Renal pelvis (tissue), 4 donors: ENCODE results near the gene OR2T11. TPM values are rescaled to one million over a fixed set of nuclear protein-coding genes. Genes with fewer than 3 reads are reported as not detected.
A peak's percentile ranks its signal among the peaks of the same experiment; 100 is the strongest.
"Not testable (repeated sequence)": the region's sequence is repeated elsewhere in the genome, so short reads cannot be mapped to it uniquely, and the experiment has no call there.

Experiments
- DNase-seq: peaks from one replicate; pipeline ENCODE4 v3.0.0-alpha.2; 2013
- polyA plus RNA-seq, 3 donors: library from polyadenylated mRNA; unstranded; fragments of 120-200 nt; gene quantifications; one replicate each; pipeline ENCODE4 v1.2.1, GENCODE V29; 2013; ENCODE audit not compliant: insufficient read length in 3 of 3

Gene OR2T11
- polyA plus RNA-seq, 3 donors: 0.04 TPM; not detected in 2

DNA sequence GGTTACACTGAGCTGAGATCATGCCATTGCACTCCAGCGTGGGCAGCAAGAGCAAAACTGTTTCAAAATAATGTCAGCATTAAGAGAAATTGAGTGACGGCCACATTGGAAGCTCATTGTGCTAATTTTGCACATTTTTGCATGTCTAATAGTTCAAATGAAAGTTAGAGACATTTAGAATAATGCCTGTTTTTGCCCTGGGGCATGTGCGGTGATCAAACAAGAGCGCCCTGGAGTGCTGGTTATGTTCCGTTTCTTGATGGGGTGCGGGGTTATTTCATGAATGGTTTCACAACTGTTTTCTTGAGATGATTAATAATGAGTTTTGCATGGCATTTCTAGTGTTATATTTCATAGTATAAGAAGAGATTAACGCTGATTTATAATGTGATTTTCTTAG is 13.1 kb downstream of the OR2T11 start:
- DNase-seq: no peak

DNA sequence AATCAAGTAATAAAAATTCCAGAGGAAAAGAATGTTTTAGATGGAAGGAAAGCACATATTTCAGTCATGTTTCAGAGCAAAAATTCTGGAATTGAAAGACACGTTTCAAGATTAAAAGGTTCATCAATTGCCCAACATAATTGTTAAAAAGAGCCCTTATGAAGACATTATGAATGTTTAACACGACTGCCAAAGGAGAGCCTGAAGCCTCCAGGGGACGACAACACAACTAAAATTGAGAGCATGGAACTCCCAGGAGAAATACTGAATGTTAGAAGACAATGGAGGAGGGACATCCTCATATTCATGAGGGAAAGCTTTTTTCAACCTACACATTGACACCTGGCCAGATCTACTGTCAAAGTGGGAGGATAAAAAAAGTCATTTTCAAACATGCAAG is 16.0 kb downstream of the OR2T11 start:
- peak; percentile 4 for DNase-seq

DNA sequence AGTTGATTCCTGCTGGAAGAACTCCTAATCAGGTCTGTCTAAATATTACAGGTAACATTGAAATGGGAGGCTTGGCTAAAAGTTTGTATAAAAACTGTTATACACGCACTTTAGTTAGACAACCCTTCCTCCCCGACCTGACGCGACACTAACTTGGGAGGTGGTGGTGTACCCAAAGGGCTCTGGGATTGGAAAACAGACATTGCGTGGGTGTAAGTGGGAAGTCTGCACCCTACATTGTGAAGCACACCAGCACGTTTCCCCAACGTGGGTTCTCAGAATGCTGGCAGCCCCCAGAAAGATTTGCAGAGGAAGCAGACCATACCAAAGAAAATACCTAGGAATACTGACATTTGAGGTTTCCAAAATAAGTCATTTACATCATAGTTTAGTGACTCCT is 16.8 kb downstream of the OR2T11 start:
- DNase-seq: no peak

DNA sequence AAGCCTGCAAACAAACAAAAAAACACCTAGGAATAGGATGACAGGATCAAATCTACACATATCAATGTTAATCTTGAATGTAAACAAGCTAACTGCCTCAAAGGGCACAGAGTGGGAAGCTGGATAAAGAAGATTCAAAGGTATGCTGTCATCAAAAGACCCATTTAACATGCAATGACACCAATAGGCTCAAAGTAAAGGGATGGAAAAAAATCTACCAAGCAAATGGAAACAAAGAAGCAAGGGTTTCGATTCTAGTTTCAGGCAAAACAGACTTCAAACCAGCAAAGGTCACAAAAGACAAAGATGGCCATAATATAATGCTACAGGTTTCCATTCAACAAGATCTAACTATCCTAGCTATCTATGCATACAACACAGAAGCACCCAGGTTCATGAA is 21.1 kb downstream of the OR2T11 start:
- DNase-seq: no peak

DNA sequence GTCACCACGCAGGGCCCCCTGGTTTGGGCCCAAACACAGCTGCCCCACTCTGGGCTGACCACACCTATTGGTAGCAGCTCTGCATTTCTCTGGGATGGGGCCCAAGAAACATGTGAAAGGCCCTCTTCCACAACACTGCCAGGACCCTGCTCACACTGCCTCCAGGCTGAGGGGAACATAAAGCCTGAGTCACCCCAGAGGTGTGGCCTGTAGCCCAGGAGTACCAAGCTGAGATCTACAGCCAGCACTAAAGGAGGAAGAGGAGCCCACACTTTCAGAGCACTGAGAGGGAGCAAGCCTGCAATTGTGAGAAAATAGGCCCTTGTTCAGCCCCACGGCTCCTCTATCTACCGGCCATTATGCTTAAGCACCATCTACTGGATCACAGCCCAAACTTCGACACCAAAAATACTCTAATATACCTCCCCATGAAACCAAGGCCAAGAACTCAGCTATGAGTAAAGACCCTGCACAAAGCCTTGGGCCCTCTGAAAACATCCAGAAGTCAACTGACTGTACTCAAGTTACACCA is 22.9 kb downstream of the OR2T11 start:
- no peak for DNase-seq

DNA sequence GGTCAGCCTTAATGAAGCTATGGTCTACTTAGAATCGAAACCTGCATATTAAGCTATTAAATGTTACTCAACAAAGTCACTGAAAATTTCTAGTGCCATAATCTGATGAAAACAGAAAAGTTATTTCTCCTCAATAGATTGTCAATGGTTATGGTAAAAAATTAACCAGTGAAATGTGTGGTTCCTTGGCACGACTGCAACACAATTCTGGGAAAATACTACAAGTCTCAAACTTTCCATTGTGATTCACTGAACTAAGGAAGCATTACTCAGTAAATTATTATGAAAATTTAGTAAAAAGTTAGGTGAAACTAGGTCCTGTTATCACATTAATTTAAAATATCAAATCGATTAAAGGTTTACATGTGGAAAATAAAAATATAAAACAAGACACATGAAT is 24.6 kb downstream of the OR2T11 start:
- DNase-seq: no peak

DNA sequence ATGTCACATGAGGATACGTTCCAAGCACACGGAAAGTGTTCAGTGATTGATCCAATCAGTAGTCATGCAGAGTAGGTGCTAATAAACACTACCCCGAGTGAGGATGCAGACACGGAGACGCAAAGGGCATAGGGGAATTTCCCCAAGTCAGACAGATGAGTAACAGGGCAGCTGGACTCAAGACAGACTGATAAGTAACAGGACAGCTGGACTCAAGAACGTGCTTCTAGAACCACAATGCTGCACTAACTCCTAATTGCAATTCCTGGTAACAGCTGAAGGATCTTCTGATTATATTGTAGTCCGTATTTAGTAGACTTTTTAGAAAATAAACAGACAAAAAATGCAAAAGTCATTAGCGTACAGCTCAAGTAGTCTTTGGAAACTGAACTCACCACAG is 35.5 kb downstream of the OR2T11 start:
- no peak for DNase-seq

DNA sequence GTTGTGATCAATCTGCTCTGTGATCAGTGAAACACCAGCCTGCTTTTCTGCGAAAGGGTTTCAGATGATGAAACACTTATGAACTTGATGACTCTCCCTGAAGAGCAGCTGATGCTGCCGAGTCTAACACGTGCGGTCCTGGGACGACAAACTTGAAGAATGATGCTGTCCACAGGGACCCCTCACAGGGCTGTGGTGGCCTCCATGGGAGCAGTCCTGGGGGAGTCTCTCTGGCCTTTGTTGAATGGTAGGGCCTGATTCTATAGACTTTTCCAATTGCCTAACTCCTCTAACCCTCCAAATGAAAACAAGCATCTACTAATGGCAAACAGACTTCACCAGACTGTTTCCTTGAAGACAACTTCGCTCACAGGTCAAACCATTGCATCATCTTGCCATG is 37.3 kb downstream of the OR2T11 start, which contains the start of gene OR2T10:
OR2T10 (minus strand) TSS at position 112 of the 400 bp plus-strand sequence. CDS start 3,932 bp downstream, outside the sequence.
- DNase-seq: no peak

DNA sequence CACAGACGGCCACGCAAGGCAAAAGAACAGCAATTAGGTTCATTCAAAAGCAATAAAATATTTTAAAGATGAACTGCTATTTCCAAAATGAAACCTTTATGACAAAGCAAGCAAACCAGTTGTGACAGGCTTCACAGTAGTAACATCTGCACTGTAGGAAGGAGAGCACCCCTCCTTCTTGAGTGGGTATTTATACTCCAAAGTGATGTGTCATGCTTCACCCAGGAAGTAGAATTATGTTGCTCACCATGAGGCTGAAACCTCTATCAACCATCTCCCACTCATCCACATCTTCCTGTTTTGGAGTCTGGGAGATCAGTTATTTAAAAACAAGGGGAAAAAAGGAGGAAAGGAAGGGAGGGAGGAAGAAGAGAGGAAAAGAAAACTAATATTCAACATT is 38.3 kb downstream of the OR2T11 start:
- no peak for DNase-seq

DNA sequence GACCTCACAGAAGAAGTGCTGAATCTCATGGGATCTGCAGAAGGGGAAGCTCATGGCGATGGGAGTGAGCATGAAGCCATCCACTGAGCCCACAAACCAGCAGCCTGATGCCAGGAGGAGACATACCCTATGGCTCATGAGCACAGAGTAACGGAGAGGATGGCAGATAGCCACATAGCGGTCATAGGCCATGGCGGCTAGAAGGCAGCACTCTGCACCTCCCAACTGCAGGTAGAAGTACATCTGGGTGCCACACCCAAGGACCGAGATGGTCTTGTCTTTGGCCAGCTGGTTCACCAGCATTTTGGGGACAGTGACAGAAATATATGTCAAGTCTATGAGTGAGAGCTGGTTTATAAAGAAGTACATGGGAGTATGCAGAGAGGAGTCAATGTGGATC is 41.7 kb downstream of the OR2T11 start:
- no peak for DNase-seq

DNA sequence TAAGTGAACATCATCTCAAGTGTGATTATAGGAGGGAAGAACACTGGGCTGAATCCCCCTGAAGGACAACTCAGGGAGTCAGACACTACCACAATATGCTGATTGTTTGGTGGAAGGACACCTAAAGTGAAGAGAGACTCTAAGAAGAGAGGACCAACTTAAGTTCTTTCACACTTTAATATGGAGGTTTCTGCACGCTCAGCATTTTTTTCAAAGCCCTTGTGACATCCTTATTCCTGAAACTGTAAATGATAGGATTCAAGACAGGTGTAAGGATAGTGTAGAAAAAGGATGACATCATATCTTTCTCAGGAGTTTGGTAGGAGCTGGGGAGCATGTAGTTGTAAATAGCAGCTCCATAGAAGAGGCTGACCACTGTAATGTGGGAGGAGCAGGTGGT is 42.2 kb downstream of the OR2T11 start:
- no peak for DNase-seq

DNA sequence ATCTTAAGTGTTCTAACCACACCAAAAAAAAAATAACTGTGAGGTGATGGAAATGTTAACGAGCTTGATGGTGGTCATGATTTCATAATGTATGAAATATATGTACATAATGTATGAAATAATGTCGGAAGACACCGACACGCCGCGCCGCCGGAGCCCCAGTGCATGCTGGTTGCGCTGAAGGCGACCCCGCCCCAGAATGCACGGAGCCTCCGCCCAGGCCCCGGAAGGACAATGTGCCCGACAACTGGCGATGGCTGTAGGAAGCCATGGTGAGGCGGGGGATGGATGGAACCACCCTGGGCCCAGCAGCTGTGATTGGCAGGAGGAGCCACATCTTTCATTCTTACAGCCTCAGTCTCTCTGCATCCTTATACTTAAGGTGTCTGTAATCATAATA is 44.8 kb downstream of the OR2T11 start:
- no peak for DNase-seq

DNA sequence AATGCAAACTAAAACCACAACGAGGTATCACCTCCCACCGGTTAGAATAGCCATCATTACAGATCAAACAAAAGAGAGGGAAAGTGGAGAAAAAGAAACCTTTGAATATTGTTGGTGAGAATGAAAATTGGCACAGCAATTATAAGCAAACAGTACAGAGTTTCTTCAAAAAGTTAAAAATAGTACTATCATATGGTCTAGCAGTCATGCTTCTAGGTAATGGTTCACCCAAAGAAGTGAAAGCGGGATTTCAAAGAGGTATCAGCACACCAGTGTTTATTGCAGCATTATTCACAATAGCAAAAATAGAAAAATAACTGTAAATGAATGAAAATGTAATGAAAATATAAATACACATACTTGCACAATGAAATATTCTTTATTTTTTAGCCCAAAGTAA is 45.6 kb downstream of the OR2T11 start:
- no peak for DNase-seq

DNA sequence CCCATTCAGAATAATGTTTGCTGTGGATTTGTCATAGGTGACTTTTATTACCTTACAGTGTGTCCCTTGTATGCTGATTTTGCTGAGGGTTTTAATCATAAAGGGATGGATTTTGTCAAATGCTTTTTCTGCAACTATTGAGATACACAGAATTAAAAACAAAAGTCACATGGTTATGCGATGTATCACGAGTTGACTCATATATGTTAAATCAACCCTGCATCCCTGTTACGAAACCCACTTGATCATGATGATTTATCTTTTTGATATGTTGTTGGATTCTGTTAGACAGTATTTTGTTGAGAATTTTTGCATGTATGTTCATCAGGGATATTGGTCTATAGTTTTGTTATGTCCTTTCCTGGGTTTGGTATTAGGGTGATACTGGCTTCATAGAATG is 49.6 kb downstream of the OR2T11 start:
- DNase-seq: no peak

DNA sequence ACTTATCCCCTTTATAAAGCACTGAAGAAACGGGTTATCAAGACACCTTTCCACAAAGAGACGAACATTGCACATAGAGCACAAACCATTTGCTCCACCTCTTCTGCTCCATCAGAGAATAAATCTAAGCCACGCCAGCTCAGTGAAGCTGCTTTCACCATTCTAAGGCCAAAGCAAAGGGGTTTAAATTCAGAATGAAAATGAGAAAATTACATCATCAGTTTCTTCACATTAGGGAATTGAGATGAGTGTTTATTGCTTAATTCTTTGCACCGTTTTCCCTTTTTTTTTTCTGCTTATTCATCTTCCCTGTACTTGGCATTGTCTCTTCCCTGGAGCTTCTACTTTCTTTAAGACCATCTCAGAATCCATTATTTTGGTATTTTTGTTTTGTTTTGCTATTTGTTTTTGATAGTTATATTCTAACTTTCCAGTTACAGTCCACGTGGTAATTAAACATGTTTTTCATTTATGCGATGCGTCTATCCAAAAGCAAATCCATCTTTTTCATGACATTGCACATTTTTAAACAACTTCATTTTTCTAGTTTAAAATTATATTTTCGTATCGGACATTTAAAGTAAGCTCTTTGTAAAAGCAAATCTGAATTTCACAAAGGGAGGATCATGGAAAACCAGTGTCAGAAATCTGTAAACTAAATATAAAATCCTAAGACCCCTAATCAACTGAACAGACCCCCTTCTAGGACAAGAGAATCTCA is 58.5 kb downstream of the OR2T11 start:
- no peak for DNase-seq

DNA sequence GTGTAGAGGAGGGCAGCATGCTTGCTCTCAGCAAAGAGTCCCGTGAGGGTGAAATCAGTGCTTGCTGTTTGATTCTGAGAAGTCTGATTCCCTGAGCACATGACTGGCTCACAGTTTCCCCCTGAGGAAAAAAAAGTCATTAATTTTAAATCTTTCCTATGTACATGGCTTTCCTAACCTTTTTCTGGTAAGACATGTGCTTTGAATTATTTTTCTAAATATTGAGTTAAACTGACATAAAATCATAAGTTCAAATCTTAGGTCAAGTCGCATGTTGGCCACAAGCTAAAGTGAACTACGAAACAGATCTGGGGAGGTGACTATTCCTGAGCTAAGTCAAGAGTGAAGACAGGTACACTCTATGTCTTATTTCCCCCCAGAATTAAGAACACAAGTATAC is 60.2 kb downstream of the OR2T11 start, which contains the start of gene OR2T34:
OR2T34 (minus strand) TSS at position 101 of the 400 bp plus-strand sequence; CDS start at position 101, 0 bp downstream.
- DNase-seq: not testable (repeated sequence)

DNA sequence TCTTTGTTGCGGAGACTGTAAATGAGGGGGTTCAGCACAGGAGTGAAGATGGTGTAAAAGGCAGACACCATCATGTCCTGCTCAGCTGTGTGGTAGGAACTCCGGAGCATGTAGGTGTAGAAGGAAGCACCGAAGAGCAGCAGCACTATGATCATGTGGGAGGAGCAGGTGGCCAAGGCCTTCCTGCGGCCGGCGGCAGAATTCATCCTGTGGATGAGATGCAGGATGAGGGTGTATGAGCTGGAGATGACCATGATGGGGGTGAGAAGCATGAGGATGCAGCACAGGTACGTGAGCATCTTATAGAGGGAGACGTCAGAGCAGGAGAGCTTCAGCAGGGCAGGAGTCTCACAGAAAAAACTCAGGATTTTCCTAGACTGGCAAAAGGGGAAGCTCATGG is 61.0 kb downstream of the OR2T11 start:
- not testable (repeated sequence) for DNase-seq

Other genes with a start within 250 kb of the OR2T11 start
- gene OR2T1, start 232.0 kb downstream of the OR2T11 start, polyA plus RNA-seq: not detected
- not detected for gene OR2T2, start 189.5 kb downstream of the OR2T11 start, polyA plus RNA-seq
- not detected for gene OR2T3, start 161.7 kb downstream of the OR2T11 start, polyA plus RNA-seq
- gene OR2T5, start 146.5 kb downstream of the OR2T11 start, polyA plus RNA-seq: not detected
- gene OR2G6, start 127.0 kb downstream of the OR2T11 start, polyA plus RNA-seq: under 1 TPM in 1 of 3 donors, not detected in 2; 0.05 TPM
- gene OR2T29, start 72.3 kb downstream of the OR2T11 start, polyA plus RNA-seq: not detected
- not detected for gene OR2T34, start 60.3 kb downstream of the OR2T11 start, polyA plus RNA-seq
- under 1 TPM in 2 of 3 donors, not detected in 1; 0.04 to 0.36 TPM for gene OR2T10, start 37.4 kb downstream of the OR2T11 start, polyA plus RNA-seq
- not detected for gene OR2T35, start 10.2 kb upstream of the OR2T11 start, polyA plus RNA-seq
- gene OR2T27, start 20.4 kb upstream of the OR2T11 start, polyA plus RNA-seq: not detected
- gene OR14I1, start 67.7 kb upstream of the OR2T11 start, polyA plus RNA-seq: not detected
- gene LYPD8, start 120.7 kb upstream of the OR2T11 start, polyA plus RNA-seq: not detected
- gene SH3BP5L, start 190.8 kb upstream of the OR2T11 start, polyA plus RNA-seq: 10 to 100 TPM; 30.3 to 32.5 (median 30.6) TPM
- gene ZNF672, start 203.1 kb upstream of the OR2T11 start, polyA plus RNA-seq: 10 to 100 TPM; 24.0 to 30.8 (median 27.0) TPM
- 10 to 100 TPM; 45.7 to 59.7 (median 56.0) TPM for gene ZNF692, start 224.0 kb upstream of the OR2T11 start, polyA plus RNA-seq